ENCODE data around the gene TRAF3IP1. TPM values are rescaled to one million over a fixed set of nuclear protein-coding genes. Genes with fewer than 3 reads are reported as not detected.

TRAF3IP1 gene
- total and polyA plus RNA-seq, 4 donors: 4.0 to 9.1 (median 4.6) TPM

DNA sequence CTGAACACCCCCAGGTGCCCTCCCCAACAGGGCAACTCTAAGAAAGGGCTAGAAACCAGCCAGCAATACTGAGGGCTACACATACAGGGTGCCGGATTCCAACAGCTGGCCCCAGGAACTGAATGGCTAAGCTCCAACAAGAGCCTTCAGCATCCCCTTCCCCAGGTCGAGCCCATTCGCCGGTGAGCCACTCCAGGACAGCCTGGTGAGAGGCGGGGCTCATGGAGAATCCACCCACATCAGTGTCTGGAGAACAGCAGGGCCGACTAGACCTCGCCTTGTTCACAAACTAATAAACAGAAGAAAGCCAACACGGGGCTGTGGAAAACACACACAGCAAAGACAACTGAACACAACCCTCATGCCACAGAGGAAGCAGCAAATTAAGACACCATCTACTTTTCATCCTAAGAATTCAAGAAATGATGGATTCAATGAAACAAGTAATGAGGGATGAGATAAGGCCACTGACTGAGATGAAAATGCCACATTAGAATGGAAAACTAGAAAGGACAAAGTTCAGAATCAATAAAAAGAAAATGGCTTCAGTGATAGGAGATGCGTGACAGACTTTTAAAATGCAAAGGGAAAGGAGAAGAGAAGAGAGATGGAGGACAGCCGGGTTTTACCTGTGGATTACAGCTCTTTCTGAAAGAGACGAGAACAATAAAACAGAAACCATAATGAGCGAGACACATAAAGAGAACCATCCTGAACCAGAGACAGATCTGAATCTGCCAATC is 40.1 kb upstream of the TRAF3IP1 start:
- peaks cover 17 to 38% (median 25%) of the 10 kb centered on the region in 4 donors for H3K4me1 ChIP-seq (ENCODE audit: control insufficient read depth in 4 of 4, insufficient read depth in 4 of 4, low read length in 3 of 4)
- no peak for DNase-seq (ENCODE audit: low spot score)
- H3K4me3 ChIP-seq (ENCODE audit: low read depth in 1 of 3, low read length in 3 of 3): no peak overlapping the region
- 86% methylated on average over 12 of the region's 12 CpGs for WGBS
- TF ChIP-seq SP1 (IDR thresholded peaks at IDR 0.05) (no peak), YY1 (IDR thresholded peaks at IDR 0.05) (peak; percentile 58), HNF4A (conservative IDR thresholded peaks at IDR 0.05) (peak; percentile 13 to 19)
- no peak overlapping the region for H3K9ac ChIP-seq (ENCODE audit: low read depth in 1 of 2, low read length in 2 of 2)
- no peaks in the 10 kb centered on the region for H3K27me3 ChIP-seq (ENCODE audit: control insufficient read depth in 4 of 4, insufficient read depth in 4 of 4, low read length in 3 of 4)
- H3K27ac ChIP-seq (ENCODE audit: low read depth in 1 of 2, low read length in 2 of 2): no peak overlapping the region
- H3K36me3 ChIP-seq (ENCODE audit: control insufficient read depth in 4 of 4, insufficient read depth in 3 of 4, low read depth in 1 of 4, low read length in 3 of 4): peaks cover 0 to 19% (median 16%) of the 10 kb centered on the region in 4 donors
- H3K9me3 ChIP-seq (ENCODE audit: control insufficient read depth in 4 of 4, low read length in 3 of 4): no peaks in the 10 kb centered on the region

DNA sequence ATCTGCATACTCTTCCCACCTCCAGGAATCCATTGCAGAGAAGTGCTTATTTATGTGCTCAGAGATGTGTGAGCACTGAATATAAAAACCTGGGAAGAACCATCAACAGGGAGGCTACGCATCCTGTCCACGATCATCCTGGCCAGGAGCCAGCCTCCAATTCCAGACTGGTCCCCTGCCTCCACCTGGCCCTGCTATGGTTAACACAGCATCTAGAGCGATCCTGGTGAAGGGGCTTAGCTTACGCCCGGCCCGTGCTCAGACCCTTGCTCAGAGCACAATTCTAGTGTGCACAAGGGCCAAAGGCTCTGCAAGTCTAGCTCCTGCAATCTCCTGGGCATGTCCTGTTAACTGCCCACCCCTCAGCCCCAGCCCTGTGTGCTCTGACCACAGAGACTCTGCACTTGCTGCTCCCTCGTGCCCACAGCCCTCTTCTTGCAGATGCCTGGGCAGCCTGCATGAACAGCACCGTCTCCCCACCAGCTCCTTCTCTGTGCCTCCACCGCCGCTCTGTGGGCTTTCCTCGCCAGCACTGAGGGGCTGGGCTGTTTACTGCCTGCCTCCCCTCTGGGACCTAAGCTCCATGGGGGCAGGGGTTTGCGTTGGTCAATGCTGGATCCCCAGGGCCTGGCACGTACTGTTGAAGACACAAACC is 38.4 kb upstream of the TRAF3IP1 start:
- no peak for DNase-seq (ENCODE audit: low spot score)
- TF ChIP-seq TAF1 (conservative IDR thresholded peaks at IDR 0.05) (no peak), FOXA2 (IDR thresholded peaks at IDR 0.05) (no peak), NR2F2 (IDR thresholded peaks at IDR 0.05) (no peak), RAD21 (IDR thresholded peaks at IDR 0.05) (no peak), FOXA1 (IDR thresholded peaks at IDR 0.05) (no peak), YY1 (IDR thresholded peaks at IDR 0.05) (no peak), JUND (IDR thresholded peaks at IDR 0.05) (no peak), RXRA (IDR thresholded peaks at IDR 0.05) (no peak), HNF4A (conservative IDR thresholded peaks at IDR 0.05) (no peak), SP1 (IDR thresholded peaks at IDR 0.05) (no peak), GABPA (IDR thresholded peaks at IDR 0.05 in 1 of 2, conservative IDR thresholded peaks at IDR 0.05 in 1 of 2) (no peak), EGR1 (IDR thresholded peaks at IDR 0.05; ENCODE audit: low read depth in 2 of 2) (no peak), HNF4G (IDR thresholded peaks at IDR 0.05) (no peak)
- TF ChIP-seq, protein P1, sequence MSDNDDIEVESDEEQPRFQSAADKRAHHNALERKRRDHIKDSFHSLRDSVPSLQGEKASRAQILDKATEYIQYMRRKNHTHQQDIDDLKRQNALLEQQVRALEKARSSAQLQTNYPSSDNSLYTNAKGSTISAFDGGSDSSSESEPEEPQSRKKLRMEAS (IDR thresholded peaks at IDR 0.05): no peak
- TF ChIP-seq, protein P2, sequence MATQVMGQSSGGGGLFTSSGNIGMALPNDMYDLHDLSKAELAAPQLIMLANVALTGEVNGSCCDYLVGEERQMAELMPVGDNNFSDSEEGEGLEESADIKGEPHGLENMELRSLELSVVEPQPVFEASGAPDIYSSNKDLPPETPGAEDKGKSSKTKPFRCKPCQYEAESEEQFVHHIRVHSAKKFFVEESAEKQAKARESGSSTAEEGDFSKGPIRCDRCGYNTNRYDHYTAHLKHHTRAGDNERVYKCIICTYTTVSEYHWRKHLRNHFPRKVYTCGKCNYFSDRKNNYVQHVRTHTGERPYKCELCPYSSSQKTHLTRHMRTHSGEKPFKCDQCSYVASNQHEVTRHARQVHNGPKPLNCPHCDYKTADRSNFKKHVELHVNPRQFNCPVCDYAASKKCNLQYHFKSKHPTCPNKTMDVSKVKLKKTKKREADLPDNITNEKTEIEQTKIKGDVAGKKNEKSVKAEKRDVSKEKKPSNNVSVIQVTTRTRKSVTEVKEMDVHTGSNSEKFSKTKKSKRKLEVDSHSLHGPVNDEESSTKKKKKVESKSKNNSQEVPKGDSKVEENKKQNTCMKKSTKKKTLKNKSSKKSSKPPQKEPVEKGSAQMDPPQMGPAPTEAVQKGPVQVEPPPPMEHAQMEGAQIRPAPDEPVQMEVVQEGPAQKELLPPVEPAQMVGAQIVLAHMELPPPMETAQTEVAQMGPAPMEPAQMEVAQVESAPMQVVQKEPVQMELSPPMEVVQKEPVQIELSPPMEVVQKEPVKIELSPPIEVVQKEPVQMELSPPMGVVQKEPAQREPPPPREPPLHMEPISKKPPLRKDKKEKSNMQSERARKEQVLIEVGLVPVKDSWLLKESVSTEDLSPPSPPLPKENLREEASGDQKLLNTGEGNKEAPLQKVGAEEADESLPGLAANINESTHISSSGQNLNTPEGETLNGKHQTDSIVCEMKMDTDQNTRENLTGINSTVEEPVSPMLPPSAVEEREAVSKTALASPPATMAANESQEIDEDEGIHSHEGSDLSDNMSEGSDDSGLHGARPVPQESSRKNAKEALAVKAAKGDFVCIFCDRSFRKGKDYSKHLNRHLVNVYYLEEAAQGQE (IDR thresholded peaks at IDR 0.05): no peak
- TF ChIP-seq, protein P3, sequence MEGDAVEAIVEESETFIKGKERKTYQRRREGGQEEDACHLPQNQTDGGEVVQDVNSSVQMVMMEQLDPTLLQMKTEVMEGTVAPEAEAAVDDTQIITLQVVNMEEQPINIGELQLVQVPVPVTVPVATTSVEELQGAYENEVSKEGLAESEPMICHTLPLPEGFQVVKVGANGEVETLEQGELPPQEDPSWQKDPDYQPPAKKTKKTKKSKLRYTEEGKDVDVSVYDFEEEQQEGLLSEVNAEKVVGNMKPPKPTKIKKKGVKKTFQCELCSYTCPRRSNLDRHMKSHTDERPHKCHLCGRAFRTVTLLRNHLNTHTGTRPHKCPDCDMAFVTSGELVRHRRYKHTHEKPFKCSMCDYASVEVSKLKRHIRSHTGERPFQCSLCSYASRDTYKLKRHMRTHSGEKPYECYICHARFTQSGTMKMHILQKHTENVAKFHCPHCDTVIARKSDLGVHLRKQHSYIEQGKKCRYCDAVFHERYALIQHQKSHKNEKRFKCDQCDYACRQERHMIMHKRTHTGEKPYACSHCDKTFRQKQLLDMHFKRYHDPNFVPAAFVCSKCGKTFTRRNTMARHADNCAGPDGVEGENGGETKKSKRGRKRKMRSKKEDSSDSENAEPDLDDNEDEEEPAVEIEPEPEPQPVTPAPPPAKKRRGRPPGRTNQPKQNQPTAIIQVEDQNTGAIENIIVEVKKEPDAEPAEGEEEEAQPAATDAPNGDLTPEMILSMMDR (IDR thresholded peaks at IDR 0.05; ENCODE audit: low read depth, low read length, missing input control): no peak
- TF ChIP-seq, protein P4, sequence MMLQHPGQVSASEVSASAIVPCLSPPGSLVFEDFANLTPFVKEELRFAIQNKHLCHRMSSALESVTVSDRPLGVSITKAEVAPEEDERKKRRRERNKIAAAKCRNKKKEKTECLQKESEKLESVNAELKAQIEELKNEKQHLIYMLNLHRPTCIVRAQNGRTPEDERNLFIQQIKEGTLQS (IDR thresholded peaks at IDR 0.05): no peak
- TF ChIP-seq, protein P5, sequence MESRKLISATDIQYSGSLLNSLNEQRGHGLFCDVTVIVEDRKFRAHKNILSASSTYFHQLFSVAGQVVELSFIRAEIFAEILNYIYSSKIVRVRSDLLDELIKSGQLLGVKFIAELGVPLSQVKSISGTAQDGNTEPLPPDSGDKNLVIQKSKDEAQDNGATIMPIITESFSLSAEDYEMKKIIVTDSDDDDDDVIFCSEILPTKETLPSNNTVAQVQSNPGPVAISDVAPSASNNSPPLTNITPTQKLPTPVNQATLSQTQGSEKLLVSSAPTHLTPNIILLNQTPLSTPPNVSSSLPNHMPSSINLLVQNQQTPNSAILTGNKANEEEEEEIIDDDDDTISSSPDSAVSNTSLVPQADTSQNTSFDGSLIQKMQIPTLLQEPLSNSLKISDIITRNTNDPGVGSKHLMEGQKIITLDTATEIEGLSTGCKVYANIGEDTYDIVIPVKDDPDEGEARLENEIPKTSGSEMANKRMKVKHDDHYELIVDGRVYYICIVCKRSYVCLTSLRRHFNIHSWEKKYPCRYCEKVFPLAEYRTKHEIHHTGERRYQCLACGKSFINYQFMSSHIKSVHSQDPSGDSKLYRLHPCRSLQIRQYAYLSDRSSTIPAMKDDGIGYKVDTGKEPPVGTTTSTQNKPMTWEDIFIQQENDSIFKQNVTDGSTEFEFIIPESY (IDR thresholded peaks at IDR 0.05): no peak
- H3K4me3 ChIP-seq (ENCODE audit: low read depth in 1 of 3, low read length in 3 of 3): no peak overlapping the region
- no peak overlapping the region for H3K27ac ChIP-seq (ENCODE audit: low read depth in 1 of 2, low read length in 2 of 2)
- peaks cover 0 to 5% (median 5%) of the 10 kb centered on the region in 4 donors for H3K36me3 ChIP-seq (ENCODE audit: control insufficient read depth in 4 of 4, insufficient read depth in 3 of 4, low read depth in 1 of 4, low read length in 3 of 4)
- H3K9me3 ChIP-seq (ENCODE audit: control insufficient read depth in 4 of 4, low read length in 3 of 4): no peaks in the 10 kb centered on the region
- H3K4me1 ChIP-seq (ENCODE audit: control insufficient read depth in 4 of 4, insufficient read depth in 4 of 4, low read length in 3 of 4): peaks cover 20 to 50% (median 35%) of the 10 kb centered on the region in 4 donors
- no peaks in the 10 kb centered on the region for H3K27me3 ChIP-seq (ENCODE audit: control insufficient read depth in 4 of 4, insufficient read depth in 4 of 4, low read length in 3 of 4)
- H3K9ac ChIP-seq (ENCODE audit: low read depth in 1 of 2, low read length in 2 of 2): no peak overlapping the region
- WGBS: 91% methylated on average over 13 of the region's 13 CpGs

Measured in liver (tissue), 9 donors.